ENCODE measurements around the gene ACTR1B. TPM values are rescaled to one million over a fixed set of nuclear protein-coding genes. Genes with fewer than 3 reads are reported as not detected.

Gene ACTR1B
- total RNA-seq, 1 experiment from 2014 or later = 33.8 TPM

DNA sequence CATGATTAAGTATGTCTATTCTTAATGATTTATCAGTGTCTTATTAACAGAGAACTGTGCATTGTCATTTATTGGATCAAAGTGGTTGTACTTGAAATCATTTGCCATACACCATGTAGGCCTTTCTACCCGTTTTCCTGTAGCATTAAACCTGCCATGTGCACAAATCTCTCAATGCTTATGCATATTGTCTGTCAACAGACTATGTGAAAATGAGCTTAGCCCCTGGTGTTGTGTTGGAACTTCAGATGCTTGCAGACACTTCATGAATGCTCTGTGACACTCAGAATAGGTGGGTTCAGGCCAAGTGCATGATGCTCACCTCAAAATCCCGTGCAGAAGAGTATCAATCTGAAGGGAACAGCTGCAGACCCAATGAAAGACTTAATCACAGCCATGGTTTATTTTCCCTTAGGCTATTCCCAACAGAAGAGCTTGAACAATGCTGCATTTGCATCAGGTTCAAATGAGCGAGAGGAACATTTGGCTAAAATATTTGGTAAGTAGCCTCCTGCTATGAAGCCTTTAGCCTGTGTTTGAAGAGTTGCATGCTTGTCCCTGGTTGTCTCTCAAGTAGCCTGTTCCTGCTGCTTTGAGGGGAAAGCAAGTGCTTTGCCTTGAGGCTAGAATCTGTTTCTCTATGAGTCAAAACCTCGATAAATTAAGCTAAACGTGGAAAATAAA, 11.7 kb upstream of the ACTR1B start:
- Histone ChIP-seq H3K4me2 (ENCODE audit: insufficient read depth, insufficient read length, low read length) (no peak overlapping the region), H2BK20ac (ENCODE audit: low read depth, low read length, poor library complexity, severe bottlenecking) (no peak overlapping the region), H3K27ac (ENCODE audit: insufficient read length, low read depth, low read length) (no peak overlapping the region), H2BK15ac (ENCODE audit: low read depth, low read length) (no peak overlapping the region), H2BK5ac (ENCODE audit: insufficient read length, low read length) (no peak overlapping the region), H3K4me1 (ENCODE audit: insufficient read depth, low read length) (no peaks in the 10 kb centered on the region), H3K56ac (ENCODE audit: insufficient read length, low read depth, low read length) (no peak overlapping the region), H4K5ac (ENCODE audit: insufficient read length, low read depth, low read length) (no peak overlapping the region), H3K79me2 (ENCODE audit: insufficient read depth, low read length) (no peaks in the 10 kb centered on the region), H2AFZ (ENCODE audit: low read length) (no peak overlapping the region), H3K9me3 (ENCODE audit: control insufficient read depth, low read depth, low read length) (no peaks in the 10 kb centered on the region), H2BK120ac (ENCODE audit: low read depth, low read length, poor library complexity, severe bottlenecking) (no peak overlapping the region), H3T11ph (ENCODE audit: low read length) (no peak overlapping the region), H4K8ac (replicated peaks; ENCODE audit: insufficient read length, low read depth, low read length) (no peak overlapping the region), H4K20me1 (ENCODE audit: control insufficient read depth, insufficient read depth, insufficient read length) (no peaks in the 10 kb centered on the region), H3K9ac (ENCODE audit: extremely low read depth, insufficient read length, low read length) (no peak overlapping the region), H2BK12ac (ENCODE audit: insufficient read length, low read depth, low read length) (no peak overlapping the region), H3K23ac (ENCODE audit: insufficient read length, low read depth, low read length) (no peak overlapping the region), H3K14ac (ENCODE audit: insufficient read depth, low read length) (no peak overlapping the region), H3K27me3 (ENCODE audit: insufficient read depth, low read length) (no peaks in the 10 kb centered on the region; the same call in 1 of the 2 replicates), H4K91ac (ENCODE audit: insufficient read length, low read depth, low read length) (no peak overlapping the region), H3K23me2 (ENCODE audit: insufficient read length, low read depth, low read length, poor library complexity, severe bottlenecking) (no peaks in the 10 kb centered on the region), H3K4ac (ENCODE audit: low read depth, low read length) (no peak overlapping the region), H2AK5ac (ENCODE audit: insufficient read length, low read length) (no peak overlapping the region), H3K18ac (ENCODE audit: insufficient read length, low read depth, low read length) (no peak overlapping the region), H3K79me1 (ENCODE audit: insufficient read depth, low read depth, low read length, poor library complexity, severe bottlenecking) (no peaks in the 10 kb centered on the region)
- Mint-ChIP-seq H3K4me3 (no peak overlapping the region; a peak in 1 of 5 replicates), H3K36me3 (ENCODE audit: insufficient read depth in 1 of 3, low read depth in 3 of 3) (peaks cover 0 to 28% (median 2%) of the 10 kb centered on the region in 3 experiments; a peak in 4 of 7 replicates), H3K4me1 (peaks cover 6 to 10% of the 10 kb centered on the region in 2 experiments), H3K9me3 (peaks cover 18 to 26% of the 10 kb centered on the region in 2 experiments; a peak in 4 of 5 replicates), H3K27ac (0 out of 7 replicates have a peak overlapping the region, but pooled peaks of 1 of the 3 experiments have one; percentile 51), H3K27me3 (ENCODE audit: low read depth) (no peaks in the 10 kb centered on the region)
- no peak for DNase-seq
- TF ChIP-seq, protein P1, sequence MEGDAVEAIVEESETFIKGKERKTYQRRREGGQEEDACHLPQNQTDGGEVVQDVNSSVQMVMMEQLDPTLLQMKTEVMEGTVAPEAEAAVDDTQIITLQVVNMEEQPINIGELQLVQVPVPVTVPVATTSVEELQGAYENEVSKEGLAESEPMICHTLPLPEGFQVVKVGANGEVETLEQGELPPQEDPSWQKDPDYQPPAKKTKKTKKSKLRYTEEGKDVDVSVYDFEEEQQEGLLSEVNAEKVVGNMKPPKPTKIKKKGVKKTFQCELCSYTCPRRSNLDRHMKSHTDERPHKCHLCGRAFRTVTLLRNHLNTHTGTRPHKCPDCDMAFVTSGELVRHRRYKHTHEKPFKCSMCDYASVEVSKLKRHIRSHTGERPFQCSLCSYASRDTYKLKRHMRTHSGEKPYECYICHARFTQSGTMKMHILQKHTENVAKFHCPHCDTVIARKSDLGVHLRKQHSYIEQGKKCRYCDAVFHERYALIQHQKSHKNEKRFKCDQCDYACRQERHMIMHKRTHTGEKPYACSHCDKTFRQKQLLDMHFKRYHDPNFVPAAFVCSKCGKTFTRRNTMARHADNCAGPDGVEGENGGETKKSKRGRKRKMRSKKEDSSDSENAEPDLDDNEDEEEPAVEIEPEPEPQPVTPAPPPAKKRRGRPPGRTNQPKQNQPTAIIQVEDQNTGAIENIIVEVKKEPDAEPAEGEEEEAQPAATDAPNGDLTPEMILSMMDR (conservative IDR thresholded peaks at IDR 0.05) = no peak
- no CpG with 5 or more reads among the region's 5 CpGs for WGBS (ENCODE audit: extremely low coverage, insufficient read length, low lambda C conversion rate)
